Retinal pigment epithelial cell (primary cell): ENCODE results near the gene FBXO38.

Experiments
- DNase-seq: peaks from one replicate; pipeline ENCODE4 v3.0.0-alpha.2; 2010; ENCODE audit warnings: low read depth
- H3K4me3 ChIP-seq: 2 replicates; pipeline ENCODE4 v1.5.1; 2011; ENCODE audit warnings: mild to moderate bottlenecking, low read length, control low read depth, moderate library complexity
- TF ChIP-seq, protein P1 (sequence below): conservative IDR thresholded peaks from 2 replicates; pipeline ENCODE4 v1.5.1; 2011; ENCODE audit warnings: low read depth, low read length, control low read depth, inconsistent platforms

The FBXO38 gene

GRCh38 chr5:148492351-148492750 is 108.6 kb downstream of the FBXO38 start:
- TF ChIP-seq, protein P1, sequence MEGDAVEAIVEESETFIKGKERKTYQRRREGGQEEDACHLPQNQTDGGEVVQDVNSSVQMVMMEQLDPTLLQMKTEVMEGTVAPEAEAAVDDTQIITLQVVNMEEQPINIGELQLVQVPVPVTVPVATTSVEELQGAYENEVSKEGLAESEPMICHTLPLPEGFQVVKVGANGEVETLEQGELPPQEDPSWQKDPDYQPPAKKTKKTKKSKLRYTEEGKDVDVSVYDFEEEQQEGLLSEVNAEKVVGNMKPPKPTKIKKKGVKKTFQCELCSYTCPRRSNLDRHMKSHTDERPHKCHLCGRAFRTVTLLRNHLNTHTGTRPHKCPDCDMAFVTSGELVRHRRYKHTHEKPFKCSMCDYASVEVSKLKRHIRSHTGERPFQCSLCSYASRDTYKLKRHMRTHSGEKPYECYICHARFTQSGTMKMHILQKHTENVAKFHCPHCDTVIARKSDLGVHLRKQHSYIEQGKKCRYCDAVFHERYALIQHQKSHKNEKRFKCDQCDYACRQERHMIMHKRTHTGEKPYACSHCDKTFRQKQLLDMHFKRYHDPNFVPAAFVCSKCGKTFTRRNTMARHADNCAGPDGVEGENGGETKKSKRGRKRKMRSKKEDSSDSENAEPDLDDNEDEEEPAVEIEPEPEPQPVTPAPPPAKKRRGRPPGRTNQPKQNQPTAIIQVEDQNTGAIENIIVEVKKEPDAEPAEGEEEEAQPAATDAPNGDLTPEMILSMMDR: no peak
- H3K4me3 ChIP-seq: no peak overlapping the region
- no peak for DNase-seq
